ENCODE data around the gene TOM1L2.

TOM1L2 gene

GRCh38 chr17:17826342-17826713 is 145.9 kb downstream of the TOM1L2 start:
- no peak overlapping the region for H3K4me3 ChIP-seq
- in situ Hi-C loops (cut with MboI; ENCODE audit: low sequenced_read_pairs): loop anchor here (10.0 kb wide), 1 partner anchor 208 kb away; the partner anchor contains the start of genes ATPAF2 and GID4
- no peaks in the 10 kb centered on the region for H3K27me3 ChIP-seq (ENCODE audit: low read depth)
- H3K9me3 ChIP-seq: no peaks in the 10 kb centered on the region
- no peak for DNase-seq (ENCODE audit: low spot score in 2 of 2)
- H3K36me3 ChIP-seq (replicated peaks): peaks cover 5% of the 10 kb centered on the region
- peaks cover 23% of the 10 kb centered on the region for H3K4me1 ChIP-seq

- in situ Hi-C loops (cut with MboI; ENCODE audit: low sequenced_read_pairs): loop anchor here (10.0 kb wide), 1 partner anchor 210 kb away; the partner anchor contains the start of genes ATPAF2 and GID4
- H3K4me1 ChIP-seq: peaks cover 23% of the 10 kb centered on the region
- H3K4me3 ChIP-seq: no peak overlapping the region
- peaks cover 10% of the 10 kb centered on the region for H3K36me3 ChIP-seq (replicated peaks)
- H3K27me3 ChIP-seq (ENCODE audit: low read depth): no peaks in the 10 kb centered on the region
- peak; percentile 26 to 54 for DNase-seq (ENCODE audit: low spot score in 2 of 2)
- no peaks in the 10 kb centered on the region for H3K9me3 ChIP-seq
Observed at GRCh38 chr17:17824783-17825614, 147.2 kb downstream of the TOM1L2 start.

- H3K4me3 ChIP-seq: peak overlapping the region; percentile 14
- H3K4me1 ChIP-seq: peaks cover 23% of the 10 kb centered on the region
- no peaks in the 10 kb centered on the region for H3K27me3 ChIP-seq (ENCODE audit: low read depth)
- in situ Hi-C loops (cut with MboI; ENCODE audit: low sequenced_read_pairs): loop anchor here (10.0 kb wide), 1 partner anchor 211 kb away; the partner anchor contains the start of genes ATPAF2 and GID4
- peak in 1 of 2 experiments; percentile 51 for DNase-seq (ENCODE audit: low spot score in 2 of 2)
- H3K9me3 ChIP-seq: no peaks in the 10 kb centered on the region
- H3K36me3 ChIP-seq (replicated peaks): peaks cover 18% of the 10 kb centered on the region
Observed at GRCh38 chr17:17824119-17824782, 147.9 kb downstream of the TOM1L2 start.

- DNase-seq (ENCODE audit: low spot score in 2 of 2): peak; percentile 89 to 94
- Histone ChIP-seq H3K4me1 (peaks cover 23% of the 10 kb centered on the region), H3K9me3 (no peaks in the 10 kb centered on the region), H3K36me3 (replicated peaks) (peaks cover 24% of the 10 kb centered on the region), H3K4me3 (peak overlapping the region; percentile 31), H3K27me3 (ENCODE audit: low read depth) (no peaks in the 10 kb centered on the region)
- in situ Hi-C loops (cut with MboI; ENCODE audit: low sequenced_read_pairs): loop anchor here (10.0 kb wide), 1 partner anchor 211 kb away; the partner anchor contains the start of genes ATPAF2 and GID4
Observed at GRCh38 chr17:17823433-17824118, 148.6 kb downstream of the TOM1L2 start.

GRCh38 chr17:17822616-17823015 is 149.6 kb downstream of the TOM1L2 start:
- peaks cover 23% of the 10 kb centered on the region for H3K4me1 ChIP-seq

GRCh38 chr17:17822189-17822588 is 150.0 kb downstream of the TOM1L2 start:
- Histone ChIP-seq H3K36me3 (replicated peaks) (peaks cover 36% of the 10 kb centered on the region), H3K4me3 (peak overlapping the region; percentile 31), H3K4me1 (peaks cover 23% of the 10 kb centered on the region), H3K27me3 (ENCODE audit: low read depth) (no peaks in the 10 kb centered on the region), H3K9me3 (no peaks in the 10 kb centered on the region)
- in situ Hi-C loops (cut with MboI; ENCODE audit: low sequenced_read_pairs): loop anchor here (10.0 kb wide), 1 partner anchor 213 kb away; the partner anchor contains the start of genes ATPAF2 and GID4
- no peak for DNase-seq (ENCODE audit: low spot score in 2 of 2)

More at GRCh38 chr17:17822616-17823015, 149.6 kb downstream of the TOM1L2 start:
- in situ Hi-C loops (cut with MboI; ENCODE audit: low sequenced_read_pairs): loop anchor here (10.0 kb wide), 1 partner anchor 212 kb away; the partner anchor contains the start of genes ATPAF2 and GID4
- no peak for DNase-seq (ENCODE audit: low spot score in 2 of 2)
- no peaks in the 10 kb centered on the region for H3K27me3 ChIP-seq (ENCODE audit: low read depth)
- no peaks in the 10 kb centered on the region for H3K9me3 ChIP-seq
- peak overlapping the region; percentile 31 for H3K4me3 ChIP-seq
- peaks cover 32% of the 10 kb centered on the region for H3K36me3 ChIP-seq (replicated peaks)

GRCh38 chr17:17820463-17821158 is 151.6 kb downstream of the TOM1L2 start:
- Histone ChIP-seq H3K9me3 (no peaks in the 10 kb centered on the region), H3K36me3 (replicated peaks) (peaks cover 49% of the 10 kb centered on the region), H3K27me3 (ENCODE audit: low read depth) (no peaks in the 10 kb centered on the region), H3K4me3 (no peak overlapping the region), H3K4me1 (peaks cover 22% of the 10 kb centered on the region)
- no peak for DNase-seq (ENCODE audit: low spot score in 2 of 2)
- in situ Hi-C loops (cut with MboI; ENCODE audit: low sequenced_read_pairs): loop anchor here (10.0 kb wide), 1 partner anchor 214 kb away; the partner anchor contains the start of genes ATPAF2 and GID4

GRCh38 chr17:17820046-17820445 is 152.2 kb downstream of the TOM1L2 start:
- in situ Hi-C loops (cut with MboI; ENCODE audit: low sequenced_read_pairs): loop anchor here (10.0 kb wide), 1 partner anchor 215 kb away; the partner anchor contains the start of genes ATPAF2 and GID4
- Histone ChIP-seq H3K4me3 (no peak overlapping the region), H3K9me3 (no peaks in the 10 kb centered on the region), H3K4me1 (peaks cover 17% of the 10 kb centered on the region), H3K36me3 (replicated peaks) (peaks cover 55% of the 10 kb centered on the region), H3K27me3 (ENCODE audit: low read depth) (no peaks in the 10 kb centered on the region)
- no peak for DNase-seq (ENCODE audit: low spot score in 2 of 2)

- H3K36me3 ChIP-seq (replicated peaks): peaks cover 59% of the 10 kb centered on the region
- no peak overlapping the region for H3K4me3 ChIP-seq
- no peaks in the 10 kb centered on the region for H3K27me3 ChIP-seq (ENCODE audit: low read depth)
- peak in 1 of 2 experiments; percentile 42 for DNase-seq (ENCODE audit: low spot score in 2 of 2)
- in situ Hi-C loops (cut with MboI; ENCODE audit: low sequenced_read_pairs): no loop called here
- peaks cover 12% of the 10 kb centered on the region for H3K4me1 ChIP-seq
- H3K9me3 ChIP-seq: no peaks in the 10 kb centered on the region
Observed at GRCh38 chr17:17819561-17819995, 152.6 kb downstream of the TOM1L2 start.

GRCh38 chr17:17819111-17819510 is 153.1 kb downstream of the TOM1L2 start:
- peaks cover 7% of the 10 kb centered on the region for H3K4me1 ChIP-seq
- no peak overlapping the region for H3K4me3 ChIP-seq
- H3K36me3 ChIP-seq (replicated peaks): peaks cover 64% of the 10 kb centered on the region
- in situ Hi-C loops (cut with MboI; ENCODE audit: low sequenced_read_pairs): no loop called here
- no peaks in the 10 kb centered on the region for H3K9me3 ChIP-seq
- DNase-seq (ENCODE audit: low spot score in 2 of 2): no peak
- no peaks in the 10 kb centered on the region for H3K27me3 ChIP-seq (ENCODE audit: low read depth)

- H3K9me3 ChIP-seq: no peaks in the 10 kb centered on the region
- peak in 1 of 2 experiments; percentile 47 for DNase-seq (ENCODE audit: low spot score in 2 of 2)
- in situ Hi-C loops (cut with MboI; ENCODE audit: low sequenced_read_pairs): no loop called here
- H3K36me3 ChIP-seq (replicated peaks): peaks cover 74% of the 10 kb centered on the region
- H3K27me3 ChIP-seq (ENCODE audit: low read depth): no peaks in the 10 kb centered on the region
- H3K4me1 ChIP-seq: peaks cover 2% of the 10 kb centered on the region
- H3K4me3 ChIP-seq: no peak overlapping the region
Observed at GRCh38 chr17:17818088-17818526, 154.1 kb downstream of the TOM1L2 start.

- H3K4me1 ChIP-seq: no peaks in the 10 kb centered on the region; the same call in none of the 2 replicates
- in situ Hi-C loops (cut with MboI; ENCODE audit: low sequenced_read_pairs): no loop called here
- no peak for DNase-seq (ENCODE audit: low spot score in 2 of 2)
Observed at GRCh38 chr17:17817552-17817947, 154.7 kb downstream of the TOM1L2 start.

More at GRCh38 chr17:17817552-17817947, 154.7 kb downstream of the TOM1L2 start:
- no peaks in the 10 kb centered on the region for H3K27me3 ChIP-seq (ENCODE audit: low read depth)
- peaks cover 79% of the 10 kb centered on the region for H3K36me3 ChIP-seq (replicated peaks)
- H3K4me3 ChIP-seq: no peak overlapping the region
- H3K9me3 ChIP-seq: no peaks in the 10 kb centered on the region
